Stimulated activated CD8-positive, alpha-beta memory T cell treated with anti-CD3 and anti-CD28 coated beads, Interleukin-12 subunit alpha, Interleukin-12 subunit beta, amount 100 ng/mL, for 4 hours (primary cell): ENCODE results near the gene NAP1L1.

Source experiments
- DNase-seq: peaks from one replicate; pipeline ENCODE4 v3.0.0-alpha.2; 2020; ENCODE audit warnings: low read depth

NAP1L1 gene

GRCh38 chr12:76083246-76083903, 1.1 kb downstream of the NAP1L1 start:
- DNase-seq: no peak

- no peak for DNase-seq
Observed at GRCh38 chr12:76081909-76082308, 2.6 kb downstream of the NAP1L1 start.

GRCh38 chr12:76080729-76081415, 3.6 kb downstream of the NAP1L1 start:
- no peak for DNase-seq

DNA sequence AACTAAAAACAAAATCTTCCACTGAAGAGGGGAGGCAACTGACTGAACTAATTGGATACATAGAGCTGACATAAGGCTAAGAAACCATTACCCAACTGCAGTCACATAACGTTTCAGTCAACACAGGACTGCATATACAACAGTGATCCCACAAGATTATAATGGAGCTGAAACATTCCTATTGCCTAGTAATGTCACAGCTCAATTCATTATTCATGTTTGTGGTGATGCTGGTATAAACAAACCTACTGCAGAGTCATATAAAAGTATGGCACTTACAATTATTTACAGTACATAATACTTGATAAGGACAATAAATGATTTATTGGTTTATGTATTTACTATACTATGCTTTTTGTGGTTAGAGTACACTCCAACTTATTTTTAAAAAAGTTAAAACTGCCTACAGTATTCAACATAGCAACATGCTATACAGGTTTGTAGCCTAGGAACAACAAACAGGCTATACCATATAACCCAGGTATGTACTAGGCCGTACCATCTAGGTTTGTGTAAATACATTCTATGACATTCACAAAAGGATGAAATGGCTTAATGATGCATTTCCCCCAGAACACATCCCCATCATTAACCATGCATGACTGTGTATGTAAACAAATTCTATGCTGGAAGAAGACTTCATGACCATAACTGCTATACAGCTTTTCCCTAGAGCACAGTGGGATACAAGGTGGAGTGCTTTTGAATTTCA, 4.3 kb downstream of the NAP1L1 start:
- no peak for DNase-seq

DNA sequence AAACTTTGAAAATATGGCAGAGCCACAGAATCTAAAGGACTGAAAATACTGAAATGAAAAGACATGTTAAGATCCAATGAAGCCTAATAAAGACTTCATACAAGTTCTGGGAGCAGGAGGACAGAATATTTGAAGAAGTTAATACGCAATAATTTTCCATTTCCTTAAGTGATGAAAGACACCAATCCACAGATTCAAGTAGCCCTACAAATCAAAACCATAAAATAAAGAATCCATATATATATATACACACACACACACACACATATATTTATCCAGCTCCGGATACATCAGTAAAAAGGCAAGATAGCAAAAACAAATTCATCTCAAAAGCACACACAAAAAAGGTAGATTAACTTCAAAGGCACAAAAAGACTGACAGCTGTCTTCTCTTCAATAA, 5.7 kb downstream of the NAP1L1 start:
- DNase-seq: no peak

GRCh38 chr12:76075448-76075847, 9.0 kb downstream of the NAP1L1 start:
- no peak for DNase-seq

GRCh38 chr12:76074701-76075336, 9.7 kb downstream of the NAP1L1 start:
- no peak for DNase-seq

GRCh38 chr12:76073561-76073960, 10.9 kb downstream of the NAP1L1 start:
- DNase-seq: no peak

DNA sequence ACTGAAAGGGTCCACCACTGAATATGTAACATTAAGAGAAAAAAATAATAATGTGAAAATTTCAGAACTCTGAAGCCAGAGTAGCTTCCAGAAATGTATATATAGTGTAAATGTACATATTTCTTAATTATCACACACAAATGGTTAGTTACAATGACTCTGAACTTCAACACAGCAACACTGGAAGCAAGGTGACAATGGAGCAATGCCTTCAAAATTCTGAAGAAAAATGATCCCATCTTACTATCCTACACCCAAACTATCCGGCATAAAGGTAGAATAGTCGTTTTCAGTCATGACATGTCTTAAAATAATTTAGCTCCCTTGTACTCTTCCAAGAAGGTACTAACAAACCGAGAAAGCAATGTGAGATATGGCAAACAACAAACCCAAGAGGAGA, 11.9 kb downstream of the NAP1L1 start:
- DNase-seq: no peak

DNA sequence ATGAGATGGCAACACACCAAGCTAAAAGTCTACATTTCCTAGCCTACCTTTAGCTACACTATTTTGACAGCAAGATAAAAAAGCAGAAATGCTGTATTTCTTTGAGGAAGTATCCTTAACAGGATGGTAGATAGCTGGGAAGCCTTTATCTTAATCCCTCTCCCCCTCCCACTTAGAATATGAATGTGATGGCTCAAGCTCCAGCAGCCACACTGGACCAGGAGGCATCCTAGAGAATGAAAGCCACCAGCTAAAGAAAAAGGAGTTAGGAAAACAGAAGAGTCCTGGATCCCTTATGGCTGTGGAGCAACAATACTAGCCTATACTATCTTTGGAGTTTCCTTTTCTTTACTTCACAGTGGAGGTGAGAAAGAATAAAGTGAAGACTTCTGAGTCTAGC, 15.1 kb downstream of the NAP1L1 start:
- no peak for DNase-seq

DNA sequence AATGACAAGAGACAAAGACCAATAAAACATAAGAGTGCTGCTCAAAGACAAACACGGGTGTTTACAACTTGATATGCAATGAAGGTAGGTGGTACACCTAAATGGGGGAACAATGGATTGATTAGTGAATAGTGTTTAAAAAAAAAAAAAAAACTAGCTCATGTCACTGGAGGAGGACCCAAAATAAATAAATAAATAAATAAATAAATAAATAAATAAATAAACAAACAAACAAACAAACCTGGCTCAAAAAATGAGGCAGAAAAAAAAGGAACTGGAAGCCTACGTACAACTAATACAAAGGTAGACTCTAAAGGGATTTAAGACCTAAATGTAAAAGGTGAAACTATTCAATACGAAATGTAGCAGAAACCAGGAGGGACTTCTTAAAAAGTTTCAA, 18.6 kb downstream of the NAP1L1 start:
- no peak for DNase-seq

GRCh38 chr12:76064904-76065303, 19.6 kb downstream of the NAP1L1 start:
- no peak for DNase-seq

GRCh38 chr12:76060111-76060510, 24.4 kb downstream of the NAP1L1 start:
- DNase-seq: no peak

GRCh38 chr12:76057326-76057725, 27.2 kb downstream of the NAP1L1 start:
- DNase-seq: no peak

- no peak for DNase-seq
Observed at GRCh38 chr12:76055393-76055792, 29.1 kb downstream of the NAP1L1 start.

DNA sequence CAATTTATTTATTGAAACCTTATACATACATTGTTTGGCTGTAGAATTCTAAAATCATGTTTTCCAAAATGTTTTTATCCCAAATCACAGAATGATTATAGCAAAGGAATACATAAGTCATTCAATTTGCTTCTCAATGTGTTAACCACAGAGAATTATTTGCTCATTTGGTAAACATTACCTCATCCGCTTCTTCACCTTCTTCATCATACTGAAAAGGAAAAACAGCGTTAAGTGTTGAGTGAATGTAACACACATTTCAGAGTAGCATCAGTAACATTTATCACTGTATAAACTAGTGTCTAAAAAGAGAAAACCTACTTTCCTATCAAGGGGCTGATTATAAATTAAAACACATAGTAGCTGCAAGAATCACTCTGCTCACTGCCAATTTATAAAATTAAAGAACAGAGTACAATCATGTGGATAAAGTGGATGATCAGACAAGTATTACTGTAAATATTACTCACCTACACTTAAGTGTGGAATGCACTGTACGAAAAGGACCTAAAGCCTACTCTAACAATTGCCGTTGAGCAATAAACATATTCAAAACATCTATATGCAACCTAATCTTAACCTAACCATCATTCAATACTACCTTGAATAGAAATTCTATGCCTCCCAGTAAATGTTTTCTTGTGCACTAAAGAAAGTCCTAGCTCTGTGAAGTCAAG, 34.8 kb downstream of the NAP1L1 start:
- DNase-seq: no peak

DNA sequence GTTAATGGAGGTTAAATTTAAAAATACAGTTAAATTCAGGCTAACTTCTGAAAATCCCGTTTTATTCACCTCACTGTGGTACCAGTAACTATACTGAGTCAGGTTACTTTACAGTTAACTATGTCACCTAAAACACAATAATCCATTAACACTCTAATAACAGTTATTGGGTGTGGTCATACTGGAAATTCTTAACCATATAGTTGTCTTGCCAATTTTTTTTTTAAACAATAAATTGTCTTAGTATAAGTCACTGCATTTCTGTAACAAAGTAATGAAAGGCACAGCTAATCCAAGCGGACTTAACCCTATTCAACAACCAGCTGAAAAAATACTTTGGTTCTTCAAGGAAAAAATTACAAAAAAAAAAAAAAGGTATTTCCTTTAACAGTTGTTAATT, 36.7 kb downstream of the NAP1L1 start:
- no peak for DNase-seq

GRCh38 chr12:76047060-76047459, 37.4 kb downstream of the NAP1L1 start:
- DNase-seq: no peak

GRCh38 chr12:76043377-76043776, 41.1 kb downstream of the NAP1L1 start:
- DNase-seq: no peak

GRCh38 chr12:76042147-76042546, 42.3 kb downstream of the NAP1L1 start:
- no peak for DNase-seq

GRCh38 chr12:76041406-76041805, 43.1 kb downstream of the NAP1L1 start:
- DNase-seq: no peak

GRCh38 chr12:76040461-76040860, 44.0 kb downstream of the NAP1L1 start:
- no peak for DNase-seq
